ENCODE data around the gene TMEM50A.
A peak's percentile ranks its signal among the peaks of the same experiment; 100 is the strongest.

TMEM50A gene

GRCh38 chr1:25342846-25343245 is 4.7 kb downstream of the TMEM50A start:
- H3K4me3 ChIP-seq (ENCODE audit: low read length) = no peak overlapping the region
- no peak for TF ChIP-seq CTCF (IDR thresholded peaks at IDR 0.05; ENCODE audit: insufficient read depth, low read depth, low read length, missing control alignments)
- no peak for DNase-seq (ENCODE audit: low read depth)

GRCh38 chr1:25343872-25344271 is 5.7 kb downstream of the TMEM50A start:
- no peak for TF ChIP-seq CTCF (IDR thresholded peaks at IDR 0.05; ENCODE audit: insufficient read depth, low read depth, low read length, missing control alignments)
- H3K4me3 ChIP-seq (ENCODE audit: low read length) = no peak overlapping the region
- DNase-seq (ENCODE audit: low read depth) = peak; percentile 60

GRCh38 chr1:25347556-25347955 is 9.4 kb downstream of the TMEM50A start:
- no peak for TF ChIP-seq CTCF (IDR thresholded peaks at IDR 0.05; ENCODE audit: insufficient read depth, low read depth, low read length, missing control alignments)
- H3K4me3 ChIP-seq (ENCODE audit: low read length) = no peak overlapping the region
- DNase-seq (ENCODE audit: low read depth) = no peak

GRCh38 chr1:25349606-25350005 is 11.5 kb downstream of the TMEM50A start:
- no peak overlapping the region for H3K4me3 ChIP-seq (ENCODE audit: low read length)
- no peak for TF ChIP-seq CTCF (IDR thresholded peaks at IDR 0.05; ENCODE audit: insufficient read depth, low read depth, low read length, missing control alignments)
- DNase-seq (ENCODE audit: low read depth) = no peak

GRCh38 chr1:25355841-25356395 is 17.8 kb downstream of the TMEM50A start:
- H3K4me3 ChIP-seq (ENCODE audit: low read length) = no peak overlapping the region
- TF ChIP-seq CTCF (IDR thresholded peaks at IDR 0.05; ENCODE audit: insufficient read depth, low read depth, low read length, missing control alignments) = no peak
- DNase-seq (ENCODE audit: low read depth) = no peak

- no peak overlapping the region for H3K4me3 ChIP-seq (ENCODE audit: low read length)
- no peak for TF ChIP-seq CTCF (IDR thresholded peaks at IDR 0.05; ENCODE audit: insufficient read depth, low read depth, low read length, missing control alignments)
- no peak for DNase-seq (ENCODE audit: low read depth)
Observed at GRCh38 chr1:25356441-25356840, 18.3 kb downstream of the TMEM50A start.

GRCh38 chr1:25356848-25357247 is 18.7 kb downstream of the TMEM50A start:
- no peak for TF ChIP-seq CTCF (IDR thresholded peaks at IDR 0.05; ENCODE audit: insufficient read depth, low read depth, low read length, missing control alignments)
- no peak overlapping the region for H3K4me3 ChIP-seq (ENCODE audit: low read length)
- peak; percentile 41 for DNase-seq (ENCODE audit: low read depth)
